ENCODE data around the gene TRIM31. TPM values are rescaled to one million over a fixed set of nuclear protein-coding genes. Genes with fewer than 3 reads are reported as not detected.

The TRIM31 gene
- polyA plus RNA-seq, 1 donor from 2014 or later = not detected

DNA sequence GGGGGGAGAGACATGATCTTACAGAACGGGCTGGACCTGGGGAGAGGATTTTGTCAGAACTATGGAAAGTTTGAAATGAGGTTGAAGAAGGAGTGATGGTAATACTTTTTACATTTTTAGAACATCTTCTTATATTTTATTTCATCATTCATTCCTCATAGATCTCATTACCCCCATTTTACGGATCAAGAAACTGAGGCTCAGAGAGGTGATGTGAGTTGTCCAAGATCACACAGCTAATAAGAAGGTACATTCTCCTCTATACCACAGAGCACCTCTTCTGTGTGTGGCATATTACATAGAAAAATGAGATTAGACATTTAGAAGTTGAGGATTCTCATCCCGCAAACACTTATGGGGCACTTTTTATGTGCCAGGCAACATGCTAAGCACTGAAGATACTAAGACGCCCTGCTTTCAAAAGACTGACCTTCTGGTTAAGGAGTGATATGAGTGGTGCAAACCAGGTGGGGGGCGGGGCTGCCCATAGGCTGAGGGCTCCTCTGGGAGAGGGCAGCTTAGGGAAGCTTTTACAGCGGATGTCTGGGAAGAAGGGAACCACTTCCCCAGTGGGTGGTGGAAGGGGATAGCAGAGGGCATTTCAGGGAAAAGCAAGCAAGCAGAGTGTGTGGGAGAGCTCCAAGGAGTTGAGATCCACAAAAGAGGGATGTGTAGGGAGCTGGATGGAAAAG, 19.9 kb downstream of the TRIM31 start:
- TF ChIP-seq TAF1 (IDR thresholded peaks at IDR 0.05; ENCODE audit: low read depth) (no peak), EP300 (conservative IDR thresholded peaks at IDR 0.05; ENCODE audit: poor library complexity, severe bottlenecking) (no peak), SMC3 (conservative IDR thresholded peaks at IDR 0.05; ENCODE audit: poor library complexity) (no peak), POLR2AphosphoS5 (IDR thresholded peaks at IDR 0.05) (no peak), RAD21 (conservative IDR thresholded peaks at IDR 0.05) (no peak), EZH2 (IDR thresholded peaks at IDR 0.05; ENCODE audit: borderline replicate concordance, insufficient read depth, low read length, poor library complexity, severe bottlenecking) (no peak), MXI1 (conservative IDR thresholded peaks at IDR 0.05; ENCODE audit: poor library complexity, severe bottlenecking) (no peak)
- TF ChIP-seq, protein P1, sequence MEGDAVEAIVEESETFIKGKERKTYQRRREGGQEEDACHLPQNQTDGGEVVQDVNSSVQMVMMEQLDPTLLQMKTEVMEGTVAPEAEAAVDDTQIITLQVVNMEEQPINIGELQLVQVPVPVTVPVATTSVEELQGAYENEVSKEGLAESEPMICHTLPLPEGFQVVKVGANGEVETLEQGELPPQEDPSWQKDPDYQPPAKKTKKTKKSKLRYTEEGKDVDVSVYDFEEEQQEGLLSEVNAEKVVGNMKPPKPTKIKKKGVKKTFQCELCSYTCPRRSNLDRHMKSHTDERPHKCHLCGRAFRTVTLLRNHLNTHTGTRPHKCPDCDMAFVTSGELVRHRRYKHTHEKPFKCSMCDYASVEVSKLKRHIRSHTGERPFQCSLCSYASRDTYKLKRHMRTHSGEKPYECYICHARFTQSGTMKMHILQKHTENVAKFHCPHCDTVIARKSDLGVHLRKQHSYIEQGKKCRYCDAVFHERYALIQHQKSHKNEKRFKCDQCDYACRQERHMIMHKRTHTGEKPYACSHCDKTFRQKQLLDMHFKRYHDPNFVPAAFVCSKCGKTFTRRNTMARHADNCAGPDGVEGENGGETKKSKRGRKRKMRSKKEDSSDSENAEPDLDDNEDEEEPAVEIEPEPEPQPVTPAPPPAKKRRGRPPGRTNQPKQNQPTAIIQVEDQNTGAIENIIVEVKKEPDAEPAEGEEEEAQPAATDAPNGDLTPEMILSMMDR (IDR thresholded peaks at IDR 0.05; ENCODE audit: poor library complexity, severe bottlenecking) = no peak
- TF ChIP-seq, protein P2, sequence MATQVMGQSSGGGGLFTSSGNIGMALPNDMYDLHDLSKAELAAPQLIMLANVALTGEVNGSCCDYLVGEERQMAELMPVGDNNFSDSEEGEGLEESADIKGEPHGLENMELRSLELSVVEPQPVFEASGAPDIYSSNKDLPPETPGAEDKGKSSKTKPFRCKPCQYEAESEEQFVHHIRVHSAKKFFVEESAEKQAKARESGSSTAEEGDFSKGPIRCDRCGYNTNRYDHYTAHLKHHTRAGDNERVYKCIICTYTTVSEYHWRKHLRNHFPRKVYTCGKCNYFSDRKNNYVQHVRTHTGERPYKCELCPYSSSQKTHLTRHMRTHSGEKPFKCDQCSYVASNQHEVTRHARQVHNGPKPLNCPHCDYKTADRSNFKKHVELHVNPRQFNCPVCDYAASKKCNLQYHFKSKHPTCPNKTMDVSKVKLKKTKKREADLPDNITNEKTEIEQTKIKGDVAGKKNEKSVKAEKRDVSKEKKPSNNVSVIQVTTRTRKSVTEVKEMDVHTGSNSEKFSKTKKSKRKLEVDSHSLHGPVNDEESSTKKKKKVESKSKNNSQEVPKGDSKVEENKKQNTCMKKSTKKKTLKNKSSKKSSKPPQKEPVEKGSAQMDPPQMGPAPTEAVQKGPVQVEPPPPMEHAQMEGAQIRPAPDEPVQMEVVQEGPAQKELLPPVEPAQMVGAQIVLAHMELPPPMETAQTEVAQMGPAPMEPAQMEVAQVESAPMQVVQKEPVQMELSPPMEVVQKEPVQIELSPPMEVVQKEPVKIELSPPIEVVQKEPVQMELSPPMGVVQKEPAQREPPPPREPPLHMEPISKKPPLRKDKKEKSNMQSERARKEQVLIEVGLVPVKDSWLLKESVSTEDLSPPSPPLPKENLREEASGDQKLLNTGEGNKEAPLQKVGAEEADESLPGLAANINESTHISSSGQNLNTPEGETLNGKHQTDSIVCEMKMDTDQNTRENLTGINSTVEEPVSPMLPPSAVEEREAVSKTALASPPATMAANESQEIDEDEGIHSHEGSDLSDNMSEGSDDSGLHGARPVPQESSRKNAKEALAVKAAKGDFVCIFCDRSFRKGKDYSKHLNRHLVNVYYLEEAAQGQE (IDR thresholded peaks at IDR 0.05; ENCODE audit: borderline replicate concordance) = no peak
- no peaks in the 10 kb centered on the region for H3K79me2 ChIP-seq (replicated peaks; ENCODE audit: insufficient read depth, low read length)
- no peak overlapping the region for H2AFZ ChIP-seq (ENCODE audit: low read depth, low read length)
- no peak overlapping the region for H3K9ac ChIP-seq (ENCODE audit: low read length)
- H3K36me3 ChIP-seq (ENCODE audit: insufficient read depth, low read length) = no peaks in the 10 kb centered on the region
- no peak overlapping the region for H3K4me3 ChIP-seq (ENCODE audit: low read length)
- H4K20me1 ChIP-seq (ENCODE audit: insufficient read depth) = no peaks in the 10 kb centered on the region
- H3K4me2 ChIP-seq (ENCODE audit: low read length) = no peak overlapping the region
- H3K27me3 ChIP-seq (ENCODE audit: insufficient read depth, low read depth, low read length) = peaks cover 21% of the 10 kb centered on the region
- no peaks in the 10 kb centered on the region for H3K9me2 ChIP-seq (ENCODE audit: insufficient read depth, low read length)
- no peaks in the 10 kb centered on the region for H3K9me3 ChIP-seq (ENCODE audit: low read length)
- H3K27ac ChIP-seq (ENCODE audit: low read length) = no peak overlapping the region
- no peaks in the 10 kb centered on the region for H3F3A ChIP-seq (ENCODE audit: insufficient read depth, low read length, poor library complexity, severe bottlenecking)

DNA sequence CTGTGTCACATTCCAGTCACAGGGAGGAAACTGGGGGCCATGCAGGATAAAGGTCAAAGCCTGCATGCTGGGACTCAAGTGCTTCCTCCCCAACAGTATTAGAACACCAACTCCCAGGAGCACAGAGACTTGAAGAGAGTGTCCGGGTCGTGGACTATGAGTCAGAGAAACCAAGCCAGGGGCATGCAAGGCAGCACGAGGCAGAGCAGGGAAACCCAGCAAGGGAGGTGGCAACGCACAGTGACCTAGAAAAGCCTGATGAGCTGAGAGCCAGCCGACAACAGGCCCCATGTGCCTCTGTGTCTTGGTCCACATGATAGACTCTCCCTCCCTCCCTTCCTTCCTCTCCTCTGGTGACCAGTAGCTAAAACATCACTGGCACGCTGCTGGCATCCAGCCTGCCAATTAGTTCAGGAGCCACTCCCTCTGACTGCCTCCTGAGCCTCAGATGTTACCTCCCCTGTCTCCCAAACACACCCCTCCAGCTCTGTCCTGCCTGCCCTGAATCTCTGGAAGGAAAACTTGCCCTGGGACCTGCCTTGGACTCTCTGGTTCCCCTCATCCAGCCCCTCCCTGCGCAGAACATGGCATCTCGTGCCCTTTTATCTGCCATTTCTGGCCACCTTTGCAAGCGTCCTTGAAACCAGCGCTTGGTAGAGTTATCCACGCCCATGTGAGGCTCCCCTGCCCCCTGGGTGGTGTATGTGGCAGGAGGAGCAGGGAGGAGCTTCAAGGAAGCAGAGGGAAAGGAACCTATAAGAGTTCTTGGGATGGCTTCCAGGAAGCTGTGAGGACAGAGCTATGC, 21.1 kb downstream of the TRIM31 start:
- peaks cover 14% of the 10 kb centered on the region for H3K27me3 ChIP-seq (ENCODE audit: insufficient read depth, low read depth, low read length)
- no peaks in the 10 kb centered on the region for H3F3A ChIP-seq (ENCODE audit: insufficient read depth, low read length, poor library complexity, severe bottlenecking)

More for the DNA sequence above, 21.1 kb downstream of the TRIM31 start:
- no peak overlapping the region for H3K27ac ChIP-seq (ENCODE audit: low read length)
- no peaks in the 10 kb centered on the region for H3K9me3 ChIP-seq (ENCODE audit: low read length)
- no peak overlapping the region for H3K9ac ChIP-seq (ENCODE audit: low read length)
- no peak overlapping the region for H2AFZ ChIP-seq (ENCODE audit: low read depth, low read length)
- no peaks in the 10 kb centered on the region for H3K9me2 ChIP-seq (ENCODE audit: insufficient read depth, low read length)
- TF ChIP-seq MXI1 (conservative IDR thresholded peaks at IDR 0.05; ENCODE audit: poor library complexity, severe bottlenecking) = no peak
- TF ChIP-seq TAF1 (IDR thresholded peaks at IDR 0.05; ENCODE audit: low read depth) = no peak
- TF ChIP-seq, protein P2 (IDR thresholded peaks at IDR 0.05; ENCODE audit: borderline replicate concordance) = no peak
- TF ChIP-seq EZH2 (IDR thresholded peaks at IDR 0.05; ENCODE audit: borderline replicate concordance, insufficient read depth, low read length, poor library complexity, severe bottlenecking) = no peak
- no peak for TF ChIP-seq EP300 (conservative IDR thresholded peaks at IDR 0.05; ENCODE audit: poor library complexity, severe bottlenecking)
- no peak for TF ChIP-seq RAD21 (conservative IDR thresholded peaks at IDR 0.05)
- no peak for TF ChIP-seq SMC3 (conservative IDR thresholded peaks at IDR 0.05; ENCODE audit: poor library complexity)
- no peak for TF ChIP-seq POLR2AphosphoS5 (IDR thresholded peaks at IDR 0.05)
- TF ChIP-seq, protein P1 (IDR thresholded peaks at IDR 0.05; ENCODE audit: poor library complexity, severe bottlenecking) = no peak
- no peaks in the 10 kb centered on the region for H3K36me3 ChIP-seq (ENCODE audit: insufficient read depth, low read length)
- no peak overlapping the region for H3K4me2 ChIP-seq (ENCODE audit: low read length)
- no peaks in the 10 kb centered on the region for H4K20me1 ChIP-seq (ENCODE audit: insufficient read depth)
- H3K4me3 ChIP-seq (ENCODE audit: low read length) = no peak overlapping the region
- H3K79me2 ChIP-seq (replicated peaks; ENCODE audit: insufficient read depth, low read length) = no peaks in the 10 kb centered on the region

Measured in neural cell (in vitro differentiated cells).